Activated naive CD8-positive, alpha-beta T cell treated with anti-CD3 and anti-CD28 coated beads, Interleukin-2, amount 50 U/mL, for 16 hours (primary cell): ENCODE measurements around the gene SERPINA4.

Experiments
- DNase-seq: peaks from one replicate; pipeline ENCODE4 v3.0.0-alpha.2; 2020; ENCODE audit warnings: low read depth, low spot score

Gene SERPINA4

GRCh38 chr14:94542111-94542810 is 19.0 kb upstream of the SERPINA4 start:
- no peak for DNase-seq

GRCh38 chr14:94542811-94543440 is 18.3 kb upstream of the SERPINA4 start:
- no peak for DNase-seq

- DNase-seq: no peak
These were observed 17.7 kb upstream of the SERPINA4 start for GRCh38 chr14:94543449-94544124.

DNA sequence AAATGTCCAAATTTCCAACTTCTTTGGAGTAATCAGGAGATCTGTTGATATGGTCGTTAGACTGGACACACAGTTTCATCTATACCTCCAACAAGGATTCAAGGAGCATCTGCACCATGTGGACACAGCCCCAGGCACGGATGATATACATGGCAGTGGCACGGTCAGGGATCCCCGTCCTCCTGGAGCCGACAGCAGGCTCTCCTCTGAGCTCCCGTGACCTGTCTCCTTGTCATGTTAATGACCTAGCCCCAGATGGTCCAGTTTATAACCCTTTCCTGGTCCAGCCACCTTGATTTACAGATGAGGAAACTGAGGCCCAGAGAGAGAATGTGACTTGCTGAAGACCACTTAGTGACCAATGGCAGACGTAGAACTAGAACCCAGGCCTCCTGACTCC is 16.5 kb upstream of the SERPINA4 start:
- DNase-seq: no peak

- DNase-seq: no peak
These were observed 16.0 kb upstream of the SERPINA4 start for GRCh38 chr14:94545131-94545841.

GRCh38 chr14:94547151-94547680 is 14.0 kb upstream of the SERPINA4 start:
- no peak for DNase-seq

GRCh38 chr14:94547726-94548125 is 13.5 kb upstream of the SERPINA4 start:
- no peak for DNase-seq

DNA sequence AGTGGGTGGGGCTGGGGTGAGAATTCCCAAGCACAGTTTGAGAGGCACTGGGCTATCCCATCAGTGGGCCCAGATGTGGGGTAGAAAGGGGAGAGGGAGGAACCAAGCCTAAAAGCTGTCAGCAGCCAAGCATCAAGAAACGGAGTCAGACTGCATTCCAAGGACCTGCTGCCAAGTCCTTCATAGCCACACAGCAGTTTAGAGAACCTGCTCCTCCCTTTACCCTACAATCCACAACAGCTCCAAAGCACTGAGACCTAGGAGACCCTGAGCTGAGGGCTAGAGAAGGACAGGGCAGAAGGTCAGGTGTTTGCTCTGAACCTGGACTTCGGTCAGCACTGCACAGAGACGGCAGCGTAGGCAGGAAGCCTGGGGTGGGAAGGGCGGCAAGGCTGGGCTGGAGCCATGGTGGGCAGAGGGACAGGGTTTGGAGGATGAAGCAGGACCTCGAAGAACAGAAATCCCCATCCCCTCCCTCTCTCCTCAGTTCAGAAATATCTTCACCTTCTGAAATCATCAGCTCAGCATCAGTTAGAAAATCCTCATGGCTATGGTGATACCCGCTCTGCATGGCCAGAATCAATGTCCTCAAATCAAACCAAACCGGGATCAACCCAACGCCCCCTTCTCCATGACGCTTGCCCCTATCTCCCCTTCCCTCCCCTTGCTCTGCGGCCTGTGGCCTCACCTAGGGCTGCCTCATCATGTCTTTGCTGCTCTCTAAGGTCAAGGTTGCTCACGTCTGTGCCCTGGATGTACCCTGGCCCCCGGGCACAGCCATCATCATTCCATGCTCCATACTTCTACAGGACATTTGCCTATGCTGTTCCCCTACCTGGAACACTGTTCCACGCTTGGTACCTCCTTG is 12.9 kb upstream of the SERPINA4 start:
- no peak for DNase-seq

GRCh38 chr14:94548999-94549985 is 11.9 kb upstream of the SERPINA4 start:
- no peak for DNase-seq

- no peak for DNase-seq
These were observed 11.2 kb upstream of the SERPINA4 start for GRCh38 chr14:94550041-94550440.

DNA sequence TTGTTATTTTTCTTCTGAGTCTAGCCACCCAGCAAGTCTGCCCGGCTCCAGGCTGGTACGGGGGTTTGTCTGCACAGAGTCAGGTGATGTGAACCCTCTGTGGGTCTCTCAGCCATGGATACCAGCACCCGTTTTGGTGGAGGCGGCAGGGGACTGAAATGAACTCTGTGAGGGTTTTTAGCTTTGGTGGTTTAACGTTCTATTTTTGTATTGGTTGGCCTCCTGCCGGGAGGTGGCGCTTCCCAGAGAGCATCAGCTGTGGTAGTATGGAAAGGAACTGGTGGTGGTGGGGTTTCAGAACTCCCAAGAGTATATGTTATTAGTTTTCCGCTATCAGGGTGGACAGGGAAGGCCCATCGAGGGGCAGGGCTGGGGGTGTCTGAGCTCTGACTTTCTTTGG is 5.3 kb upstream of the SERPINA4 start:
- no peak for DNase-seq

DNA sequence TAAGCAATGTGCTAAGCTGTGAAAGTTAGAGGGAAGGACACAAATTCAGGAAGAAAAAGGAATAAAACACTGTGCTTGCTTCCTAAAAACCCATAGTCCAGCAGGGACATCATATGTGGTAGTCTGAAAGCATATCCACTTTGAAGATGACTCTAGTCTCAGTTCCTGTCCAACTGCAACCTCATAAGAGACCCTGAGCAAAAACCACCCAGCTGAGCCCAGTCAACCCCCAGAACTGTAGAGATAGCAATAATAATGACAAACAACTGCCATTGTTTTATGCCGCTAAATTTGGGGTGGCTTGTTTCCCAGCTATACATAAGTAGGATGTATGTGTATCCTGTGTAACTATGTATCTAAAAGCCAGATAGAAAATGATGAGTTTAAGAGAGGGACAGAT is 3.9 kb upstream of the SERPINA4 start:
- no peak for DNase-seq

- no peak for DNase-seq
These were observed 2.4 kb upstream of the SERPINA4 start for GRCh38 chr14:94558842-94559241.

DNA sequence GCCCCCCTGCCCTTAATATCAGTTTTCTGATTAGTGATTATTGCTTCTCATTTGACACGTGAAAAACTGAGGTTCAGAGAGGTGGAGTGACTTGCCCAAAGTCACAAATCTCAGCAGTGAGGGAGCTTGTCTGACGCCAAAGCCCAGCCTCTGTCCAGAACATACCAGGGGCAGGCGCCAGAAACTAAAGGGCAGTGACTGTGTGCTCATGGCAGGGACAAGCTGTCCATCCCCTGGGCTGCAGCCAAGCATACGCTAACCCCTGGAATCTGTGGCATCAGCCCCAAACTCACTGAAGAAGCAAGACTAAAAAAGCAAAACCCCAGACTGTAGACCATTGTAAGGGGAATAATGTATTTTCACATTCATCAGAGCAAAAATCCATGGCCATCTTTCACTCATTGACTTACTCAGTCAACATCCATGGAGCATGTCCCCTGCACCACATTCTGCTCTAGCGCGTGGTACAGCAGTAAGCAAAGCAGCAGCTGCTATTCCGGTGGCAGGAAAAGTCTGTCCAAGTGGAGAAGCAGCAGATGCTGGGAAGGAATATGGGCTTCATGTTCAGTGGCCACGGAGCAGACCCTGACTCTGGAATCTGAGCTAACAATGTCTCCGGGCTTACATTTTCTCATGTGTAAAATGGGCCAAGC is 1.5 kb upstream of the SERPINA4 start:
- DNase-seq: no peak

- DNase-seq: no peak
These were observed 964 bp upstream of the SERPINA4 start for GRCh38 chr14:94560291-94560665.

DNA sequence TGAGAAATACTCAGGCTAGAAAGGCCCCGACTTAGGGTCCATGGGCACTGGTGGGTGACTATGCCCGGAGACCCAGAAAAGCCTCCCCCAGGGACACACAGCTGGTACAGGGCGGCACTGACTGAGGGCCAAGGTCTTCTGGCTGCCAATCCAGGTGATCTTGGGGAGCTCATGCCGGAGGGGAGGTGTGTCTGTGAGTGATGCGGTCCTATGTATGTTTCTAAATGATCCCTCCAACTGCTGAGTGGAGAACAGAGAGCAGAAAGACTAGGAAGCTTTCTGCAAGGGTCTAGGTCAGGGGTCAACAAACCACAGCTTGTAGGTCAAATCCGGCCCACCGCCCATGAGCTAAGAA is 391 bp downstream of the SERPINA4 start:
- no peak for DNase-seq

DNA sequence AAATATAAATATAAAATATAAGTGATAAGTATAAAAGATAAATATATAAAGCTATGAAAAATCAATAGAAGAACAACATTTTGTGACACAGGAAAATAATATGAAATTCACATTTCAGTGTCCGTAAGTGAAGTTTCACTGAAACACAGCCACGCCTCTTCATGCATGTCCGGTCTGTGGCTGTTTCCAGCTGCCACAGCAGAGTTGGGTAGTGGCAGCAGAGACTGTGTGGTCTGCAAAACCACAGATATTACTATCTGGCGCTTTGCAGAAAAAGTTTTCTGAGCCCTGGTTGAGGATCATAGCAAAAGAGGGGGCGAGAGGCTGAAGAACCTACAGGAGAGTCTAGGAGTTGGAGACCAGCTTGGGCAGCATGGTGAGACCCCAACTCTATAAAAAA is 780 bp downstream of the SERPINA4 start:
- no peak for DNase-seq

DNA sequence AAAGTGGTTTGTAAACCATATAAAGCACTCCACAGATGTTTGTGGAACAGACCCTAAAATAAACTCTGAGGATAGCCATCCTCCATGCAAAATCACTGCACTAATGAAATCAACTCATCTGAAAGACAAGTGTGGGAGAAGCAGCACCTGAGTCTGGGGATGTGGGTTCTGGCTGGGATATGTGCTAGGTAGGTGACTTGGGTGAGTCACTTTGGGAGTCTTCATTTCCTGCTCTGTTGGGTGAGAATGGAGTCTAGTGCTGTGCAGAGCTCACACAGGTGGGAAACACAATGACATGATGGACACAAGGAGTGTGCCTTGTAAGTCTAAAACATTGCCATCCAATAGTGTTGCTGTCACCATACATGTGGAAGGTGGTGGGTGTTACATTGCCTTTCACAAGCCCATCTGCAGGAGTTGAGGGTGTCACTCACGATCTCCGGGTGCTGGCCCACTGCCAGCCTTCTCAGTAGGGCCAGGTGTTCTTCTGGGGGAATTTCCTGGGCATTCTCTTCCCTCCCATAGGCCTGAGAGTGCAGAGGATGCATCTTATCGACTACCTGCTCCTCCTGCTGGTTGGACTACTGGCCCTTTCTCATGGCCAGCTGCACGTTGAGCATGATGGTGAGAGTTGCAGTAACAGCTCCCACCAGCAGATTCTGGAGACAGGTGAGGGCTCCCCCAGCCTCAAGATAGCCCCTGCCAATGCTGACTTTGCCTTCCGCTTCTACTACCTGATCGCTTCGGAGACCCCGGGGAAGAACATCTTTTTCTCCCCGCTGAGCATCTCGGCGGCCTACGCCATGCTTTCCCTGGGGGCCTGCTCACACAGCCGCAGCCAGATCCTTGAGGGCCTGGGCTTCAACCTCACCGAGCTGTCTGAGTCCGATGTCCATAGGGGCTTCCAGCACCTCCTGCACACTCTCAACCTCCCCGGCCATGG is 2.0 kb downstream of the SERPINA4 start:
- DNase-seq: no peak
